IPS-18a (cell line): Measurements from ENCODE around the gene PLEKHA5.
"Not testable (repeated sequence)": the region's sequence is repeated elsewhere in the genome, so short reads cannot be mapped to it uniquely, and the experiment has no call there.

Experiments
- H3K27ac ChIP-seq: one replicate; pipeline ENCODE4 v1.5.1; 2013; ENCODE audit warnings: low read length
- H3K27me3 ChIP-seq: one replicate; pipeline ENCODE4 v1.6.1; 2013; ENCODE audit warnings: mild to moderate bottlenecking, low read length; ENCODE audit not compliant: control insufficient read depth, insufficient read depth
- H3K36me3 ChIP-seq: one replicate; pipeline ENCODE4 v1.6.1; 2013; ENCODE audit warnings: low read depth, low read length; ENCODE audit not compliant: control insufficient read depth
- H3K4me1 ChIP-seq: one replicate; pipeline ENCODE4 v1.6.1; 2013; ENCODE audit warnings: low read depth, low read length; ENCODE audit not compliant: control insufficient read depth
- H3K4me3 ChIP-seq: one replicate; pipeline ENCODE4 v1.5.1; 2013; ENCODE audit warnings: low read length
- H3K9ac ChIP-seq: one replicate; pipeline ENCODE4 v1.6.1; 2013; ENCODE audit warnings: mild to moderate bottlenecking, low read length, moderate library complexity
- H3K9me3 ChIP-seq: one replicate; pipeline ENCODE4 v1.6.1; 2013; ENCODE audit warnings: low read depth, low read length; ENCODE audit not compliant: control insufficient read depth

PLEKHA5 gene

DNA sequence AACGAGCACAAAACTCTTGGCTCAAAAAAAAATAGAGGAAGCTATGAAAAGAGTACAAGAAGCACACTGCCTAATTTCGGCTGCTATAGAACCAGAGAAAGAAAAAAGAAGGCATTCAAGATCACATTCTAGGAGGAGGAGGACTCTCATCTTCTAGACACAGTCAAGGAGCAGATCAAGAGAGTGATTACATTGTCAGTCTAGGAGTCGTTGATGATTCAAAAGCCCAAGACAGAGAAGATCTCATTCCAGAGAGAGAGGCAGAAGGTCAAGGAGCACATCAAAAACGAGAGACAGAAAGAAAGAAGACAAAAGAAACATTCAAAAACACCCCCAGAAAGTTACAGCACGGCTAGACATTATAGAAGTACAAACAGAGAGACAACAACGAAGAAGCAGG is 177.9 kb downstream of the PLEKHA5 start:
- no peaks in the 10 kb centered on the region for H3K9me3 ChIP-seq
- H3K27ac ChIP-seq, result no peak overlapping the region
- no peak overlapping the region for H3K4me3 ChIP-seq
- no peak overlapping the region for H3K9ac ChIP-seq
- H3K4me1 ChIP-seq, result no peaks in the 10 kb centered on the region
- no peaks in the 10 kb centered on the region for H3K27me3 ChIP-seq
- H3K36me3 ChIP-seq, result peaks cover 3% of the 10 kb centered on the region

DNA sequence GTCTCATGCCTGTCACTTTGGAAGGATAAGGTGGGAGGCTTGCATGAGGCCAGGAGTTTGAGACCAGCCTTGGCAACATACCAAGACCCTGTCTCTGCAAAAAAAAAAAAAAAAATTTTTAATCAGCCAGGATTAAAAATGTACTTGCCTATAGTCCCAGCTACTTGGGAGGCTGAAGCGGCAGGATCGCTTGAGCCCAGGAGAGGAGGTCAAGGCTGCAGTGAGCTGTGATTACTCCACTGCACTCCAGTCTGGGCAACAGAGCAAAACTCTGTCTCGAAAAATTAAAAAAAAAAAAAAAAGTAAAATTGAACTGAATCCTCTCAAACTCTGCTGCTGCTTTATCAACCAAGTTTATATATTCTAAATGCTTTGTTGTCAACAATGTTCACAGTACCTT is 181.6 kb downstream of the PLEKHA5 start:
- no peaks in the 10 kb centered on the region for H3K9me3 ChIP-seq
- peaks cover 3% of the 10 kb centered on the region for H3K36me3 ChIP-seq
- no peak overlapping the region for H3K4me3 ChIP-seq
- no peaks in the 10 kb centered on the region for H3K4me1 ChIP-seq
- no peaks in the 10 kb centered on the region for H3K27me3 ChIP-seq
- H3K27ac ChIP-seq, result no peak overlapping the region
- H3K9ac ChIP-seq, result no peak overlapping the region

DNA sequence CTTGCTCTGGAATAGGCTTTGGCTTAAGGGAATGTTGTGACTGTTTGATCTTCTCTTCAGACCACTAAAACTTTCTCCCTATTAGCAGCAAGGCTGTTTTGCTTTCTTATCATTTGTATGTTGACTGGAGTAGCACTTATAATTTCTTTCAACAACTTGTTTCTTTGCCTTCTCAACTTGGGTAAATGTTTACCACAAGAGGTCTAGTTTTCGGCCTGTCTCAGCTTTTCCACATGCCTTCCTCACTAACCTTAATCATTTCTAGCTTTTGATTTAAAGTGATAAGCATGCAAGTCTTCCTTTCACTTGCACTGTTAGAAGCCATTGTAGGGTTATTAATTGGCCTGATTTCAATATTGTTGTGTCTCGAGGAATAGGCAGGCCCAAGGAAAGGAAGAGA is 183.1 kb downstream of the PLEKHA5 start:
- no peaks in the 10 kb centered on the region for H3K27me3 ChIP-seq
- no peak overlapping the region for H3K4me3 ChIP-seq
- no peaks in the 10 kb centered on the region for H3K36me3 ChIP-seq
- no peaks in the 10 kb centered on the region for H3K9me3 ChIP-seq
- no peak overlapping the region for H3K27ac ChIP-seq
- H3K9ac ChIP-seq, result no peak overlapping the region
- no peaks in the 10 kb centered on the region for H3K4me1 ChIP-seq

DNA sequence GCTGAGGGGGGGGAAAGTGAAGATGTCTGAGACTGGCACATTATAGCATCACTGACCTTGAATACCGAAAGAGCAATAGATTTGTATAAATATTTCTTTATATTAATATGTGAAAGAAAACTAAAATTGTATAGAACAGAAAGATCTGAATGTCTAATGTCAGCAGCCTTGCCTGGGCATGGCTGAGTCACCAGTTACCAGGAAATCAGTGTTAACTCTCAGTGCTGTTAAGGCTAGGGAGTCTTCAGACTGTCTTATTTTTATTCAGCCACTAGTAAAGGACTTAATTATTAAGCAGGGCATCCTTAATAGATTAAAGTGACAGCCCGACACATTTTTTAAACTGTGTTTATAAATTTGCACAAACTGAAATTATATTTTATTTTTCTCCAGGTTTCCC is 186.9 kb downstream of the PLEKHA5 start:
- Histone ChIP-seq H3K27me3 (no peaks in the 10 kb centered on the region), H3K9ac (no peak overlapping the region), H3K36me3 (no peaks in the 10 kb centered on the region), H3K27ac (no peak overlapping the region), H3K4me3 (no peak overlapping the region), H3K4me1 (no peaks in the 10 kb centered on the region), H3K9me3 (no peaks in the 10 kb centered on the region)

DNA sequence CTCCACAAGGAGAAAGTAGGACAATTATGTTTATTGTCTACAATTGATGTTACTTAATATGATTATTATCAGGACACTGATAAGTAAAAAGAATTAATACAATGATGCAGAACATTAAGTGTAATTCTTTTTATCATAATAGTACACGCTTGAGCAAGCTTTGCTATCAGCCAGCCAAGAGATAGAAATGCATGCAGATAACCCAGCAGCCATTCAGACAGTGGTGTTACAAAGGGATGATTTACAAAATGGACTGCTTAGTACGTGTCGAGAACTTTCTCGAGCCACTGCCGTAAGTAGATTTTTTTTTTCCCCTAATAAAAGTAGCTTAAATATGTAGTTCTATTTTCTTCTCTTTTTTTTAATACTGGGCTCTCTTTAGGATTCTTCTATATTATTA is 192.8 kb downstream of the PLEKHA5 start:
- H3K4me3 ChIP-seq, result no peak overlapping the region
- no peak overlapping the region for H3K9ac ChIP-seq
- H3K27ac ChIP-seq, result no peak overlapping the region
- no peaks in the 10 kb centered on the region for H3K4me1 ChIP-seq
- H3K9me3 ChIP-seq, result no peaks in the 10 kb centered on the region
- H3K27me3 ChIP-seq, result no peaks in the 10 kb centered on the region
- peaks cover 17% of the 10 kb centered on the region for H3K36me3 ChIP-seq

DNA sequence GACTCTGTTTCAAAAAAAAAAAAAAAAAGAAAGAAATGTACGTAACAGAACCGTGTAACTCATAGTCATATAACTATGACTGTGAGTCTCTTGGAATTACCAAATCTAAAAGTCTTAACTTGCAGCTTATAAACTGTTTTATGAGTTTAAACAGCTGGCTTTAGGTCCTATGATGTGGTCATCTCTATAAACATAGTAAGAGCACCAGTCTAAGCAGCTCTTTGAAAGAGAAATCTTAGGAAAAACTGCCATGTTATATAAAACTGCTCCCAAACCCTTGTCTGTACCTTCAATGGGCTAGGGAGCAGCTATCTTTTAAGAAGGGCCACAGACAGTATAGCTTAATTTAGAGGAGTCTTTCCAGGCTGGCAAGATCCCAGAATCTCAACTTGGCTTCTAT is 194.3 kb downstream of the PLEKHA5 start:
- H3K36me3 ChIP-seq, result peaks cover 17% of the 10 kb centered on the region
- H3K4me1 ChIP-seq, result no peaks in the 10 kb centered on the region
- H3K27me3 ChIP-seq, result no peaks in the 10 kb centered on the region
- H3K4me3 ChIP-seq, result no peak overlapping the region
- no peak overlapping the region for H3K9ac ChIP-seq
- H3K27ac ChIP-seq, result no peak overlapping the region
- no peaks in the 10 kb centered on the region for H3K9me3 ChIP-seq

DNA sequence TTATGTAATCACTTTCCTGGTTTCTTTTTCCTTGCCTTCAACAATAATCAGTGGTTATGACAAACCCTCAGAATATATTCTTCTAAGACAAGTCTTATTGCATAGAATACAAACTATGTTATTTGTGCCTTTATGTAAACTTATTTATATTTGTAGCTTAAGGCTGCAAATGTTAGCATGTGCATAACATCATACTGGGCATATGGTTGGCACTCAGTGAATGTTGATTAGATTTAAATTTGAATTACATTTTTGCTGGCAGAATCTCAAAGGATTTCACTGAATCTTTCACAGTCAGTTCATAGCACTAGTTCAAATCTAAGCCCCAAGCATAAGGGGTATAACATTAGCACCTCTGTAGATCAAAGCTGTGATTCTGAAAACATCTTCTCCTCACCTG is 196.6 kb downstream of the PLEKHA5 start:
- no peaks in the 10 kb centered on the region for H3K4me1 ChIP-seq
- no peak overlapping the region for H3K9ac ChIP-seq
- no peak overlapping the region for H3K4me3 ChIP-seq
- H3K27ac ChIP-seq, result no peak overlapping the region
- H3K36me3 ChIP-seq, result peaks cover 17% of the 10 kb centered on the region
- H3K9me3 ChIP-seq, result no peaks in the 10 kb centered on the region
- H3K27me3 ChIP-seq, result no peaks in the 10 kb centered on the region

DNA sequence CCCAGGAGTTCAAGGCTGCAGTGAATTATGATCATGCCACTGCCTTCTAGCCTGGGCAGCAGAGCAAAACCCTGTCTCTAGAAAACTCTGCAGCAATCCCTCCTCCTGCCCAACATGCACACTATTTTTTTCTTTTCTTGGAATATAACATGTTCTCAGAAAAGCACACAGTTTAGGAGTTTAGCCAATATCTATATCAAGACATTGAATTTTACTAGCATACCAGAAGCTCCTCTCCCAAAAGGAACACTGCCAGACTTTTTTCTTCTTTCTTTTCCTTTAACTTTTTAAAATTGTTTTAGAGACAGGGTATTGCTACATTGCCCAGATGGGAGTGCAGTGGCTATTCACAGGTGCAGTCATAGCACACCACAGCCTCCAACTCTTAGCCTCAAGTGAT is 202.7 kb downstream of the PLEKHA5 start:
- Histone ChIP-seq H3K36me3 (peaks cover 11% of the 10 kb centered on the region), H3K9ac (no peak overlapping the region), H3K27me3 (no peaks in the 10 kb centered on the region), H3K4me1 (no peaks in the 10 kb centered on the region), H3K4me3 (no peak overlapping the region), H3K9me3 (no peaks in the 10 kb centered on the region), H3K27ac (no peak overlapping the region)

DNA sequence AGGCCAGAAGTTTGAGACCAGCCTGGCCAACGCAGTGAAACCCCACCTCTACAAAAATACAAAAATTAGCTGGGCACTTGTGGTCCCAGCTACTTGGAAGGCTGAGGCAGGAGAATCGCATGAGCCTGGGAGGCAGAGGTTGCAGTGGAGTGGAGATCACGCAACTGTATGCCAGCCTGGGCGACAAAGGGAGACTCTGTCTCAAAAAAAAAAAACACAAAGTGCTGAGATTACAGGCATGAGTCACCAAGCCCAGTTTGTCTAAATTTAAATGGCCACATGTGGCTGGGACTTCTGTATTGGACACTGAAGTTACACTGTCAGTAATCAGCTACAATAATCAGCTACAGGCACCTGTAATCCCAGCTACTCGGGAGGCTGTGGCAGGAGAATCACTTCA is 208.9 kb downstream of the PLEKHA5 start:
- Histone ChIP-seq H3K4me1 (no peaks in the 10 kb centered on the region), H3K27me3 (no peaks in the 10 kb centered on the region), H3K9ac (no peak overlapping the region), H3K27ac (no peak overlapping the region), H3K4me3 (no peak overlapping the region), H3K9me3 (no peaks in the 10 kb centered on the region), H3K36me3 (peaks cover 36% of the 10 kb centered on the region)

DNA sequence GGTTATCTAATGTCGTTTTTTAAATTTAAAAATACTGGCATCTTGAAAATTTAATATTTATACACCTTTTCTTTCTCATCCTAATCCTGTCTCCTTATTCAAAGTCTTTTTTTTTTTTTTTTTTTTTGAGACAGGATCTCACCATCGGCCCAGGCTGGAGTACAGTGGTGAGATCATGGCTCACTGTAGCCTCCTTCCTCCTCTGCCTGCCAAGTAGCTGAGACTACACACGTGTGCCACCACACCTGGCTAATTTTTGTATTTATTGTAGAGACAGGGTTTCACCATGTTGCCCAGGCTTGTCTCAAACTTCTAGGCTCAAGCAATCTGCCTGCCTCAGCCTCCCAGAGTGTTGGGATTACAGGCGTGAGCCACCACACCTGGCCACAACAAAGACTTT is 221.3 kb downstream of the PLEKHA5 start:
- not testable (repeated sequence) for H3K4me3 ChIP-seq, H3K27me3 ChIP-seq, H3K9ac ChIP-seq, H3K9me3 ChIP-seq, H3K4me1 ChIP-seq, H3K27ac ChIP-seq
- peaks cover 41% of the 10 kb centered on the region for H3K36me3 ChIP-seq

DNA sequence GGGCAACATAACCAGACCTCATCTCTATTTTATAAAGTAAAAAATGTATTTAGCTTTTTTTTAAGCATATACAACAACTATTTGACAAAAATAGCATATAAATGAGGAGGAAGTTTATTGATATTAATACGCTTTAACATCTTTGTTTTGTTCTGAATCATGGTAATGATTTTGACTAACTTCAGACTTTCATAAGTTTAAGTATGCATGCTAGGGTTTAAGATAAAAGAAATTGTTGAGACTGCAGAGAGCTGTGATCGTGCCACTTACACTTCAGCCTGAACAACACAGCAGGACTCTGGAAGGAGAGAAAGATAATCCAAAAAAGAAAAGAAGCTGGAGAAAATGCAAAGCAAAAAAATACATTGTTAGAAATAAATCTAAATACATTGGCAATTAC is 221.8 kb downstream of the PLEKHA5 start:
- Histone ChIP-seq H3K4me1 (no peaks in the 10 kb centered on the region), H3K4me3 (no peak overlapping the region), H3K27me3 (no peaks in the 10 kb centered on the region), H3K9ac (no peak overlapping the region), H3K9me3 (no peaks in the 10 kb centered on the region), H3K36me3 (peaks cover 41% of the 10 kb centered on the region), H3K27ac (no peak overlapping the region)

DNA sequence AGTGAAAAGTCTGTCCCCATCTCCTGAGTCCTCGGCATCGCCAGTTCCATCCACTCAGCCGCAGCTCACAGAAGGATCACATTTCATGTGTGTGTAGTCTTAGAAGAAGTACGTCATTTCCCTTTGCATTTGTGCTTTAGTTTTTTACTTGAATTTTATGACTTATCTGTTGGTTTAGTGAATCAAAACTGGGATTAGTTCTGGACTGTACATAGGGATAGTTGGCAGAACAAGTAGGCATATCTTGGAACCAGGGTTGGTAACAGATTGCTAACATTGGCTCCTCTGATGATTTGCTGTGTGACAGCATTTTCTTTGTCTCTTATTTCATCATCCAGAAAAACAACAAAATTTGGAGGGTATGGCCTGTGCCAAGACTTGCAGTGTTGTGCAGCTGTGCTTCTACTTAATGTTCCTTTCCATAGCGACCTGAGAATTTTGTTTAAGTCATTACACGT is 240.2 kb downstream of the PLEKHA5 start:
- H3K36me3 ChIP-seq, result peaks cover 56% of the 10 kb centered on the region
- H3K4me3 ChIP-seq, result no peak overlapping the region
- H3K9ac ChIP-seq, result no peak overlapping the region
- H3K27me3 ChIP-seq, result no peaks in the 10 kb centered on the region
- H3K4me1 ChIP-seq, result no peaks in the 10 kb centered on the region
- H3K27ac ChIP-seq, result no peak overlapping the region
- no peaks in the 10 kb centered on the region for H3K9me3 ChIP-seq
